Brain microvascular endothelial cell (primary cell): ENCODE measurements around the gene ZXDC.

Experiments
- DNase-seq: peaks from one replicate; pipeline ENCODE4 v3.0.0-alpha.2; 2020
- H3K27ac ChIP-seq: fragments of 250-450 bp; sonication (Bioruptor Pico); 2 replicates; pipeline ENCODE4 v1.5.1; 2020; ENCODE audit warnings: mild to moderate bottlenecking, moderate library complexity
- H3K27me3 ChIP-seq: fragments of 250-450 bp; sonication (Bioruptor Pico); replicated peaks from 2 replicates; pipeline ENCODE4 v1.5.1; 2020; ENCODE audit warnings: mild to moderate bottlenecking
- H3K36me3 ChIP-seq: fragments of 250-450 bp; sonication (Bioruptor Pico); replicated peaks from 2 replicates; pipeline ENCODE4 v1.5.1; 2020; ENCODE audit warnings: mild to moderate bottlenecking
- H3K4me3 ChIP-seq: 2 replicates; pipeline ENCODE4 v1.5.1; 2011; ENCODE audit warnings: low read depth, mild to moderate bottlenecking, control low read depth, low read length, moderate library complexity
- CTCF ChIP-seq: IDR thresholded peaks from 2 replicates; pipeline ENCODE4 v1.5.1; 2011; ENCODE audit warnings: low read depth, mild to moderate bottlenecking, moderate library complexity, low read length, control low read depth, inconsistent platforms; ENCODE audit errors: missing control alignments
- in situ Hi-C: cut with HindIII; loops from 2 replicates; pipeline ENCODE4 v1.10.0; 2017; ENCODE audit warnings: low sequenced_read_pairs, low pct_ligation_motif_present

ZXDC gene

DNA sequence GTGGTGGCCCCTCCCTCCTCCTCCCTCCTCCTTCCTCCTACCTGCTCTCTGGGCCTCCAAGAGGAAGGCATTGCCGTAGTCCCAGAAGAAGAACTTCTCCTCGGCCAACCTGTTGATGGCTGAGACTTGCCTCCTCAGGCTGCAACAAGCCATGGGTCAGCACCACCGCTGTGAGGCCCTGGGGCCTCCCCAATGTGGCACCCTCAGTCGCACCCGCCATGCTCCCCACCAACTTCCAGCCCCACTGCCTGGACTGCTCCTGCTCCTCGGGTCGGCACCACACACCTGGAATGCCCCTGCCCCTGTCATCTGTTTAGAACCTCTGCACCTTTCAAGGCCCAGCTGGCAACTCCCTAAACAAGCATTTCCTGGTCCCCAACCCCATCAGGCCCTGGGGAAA is 24.3 kb upstream of the ZXDC start:
- H3K4me3 ChIP-seq: no peak overlapping the region
- in situ Hi-C loops: no loop called here
- H3K36me3 ChIP-seq: no peaks in the 10 kb centered on the region
- TF ChIP-seq CTCF: no peak
- no peaks in the 10 kb centered on the region for H3K27me3 ChIP-seq
- no peak for DNase-seq
- no peak overlapping the region for H3K27ac ChIP-seq

- no peak overlapping the region for H3K4me3 ChIP-seq
- no peak for DNase-seq
- TF ChIP-seq CTCF: no peak
- no peaks in the 10 kb centered on the region for H3K36me3 ChIP-seq
- H3K27me3 ChIP-seq: no peaks in the 10 kb centered on the region
- H3K27ac ChIP-seq: no peak overlapping the region
- in situ Hi-C loops: no loop called here
Measured at GRCh38 chr3:126499401-126499800, 23.7 kb upstream of the ZXDC start.

- Histone ChIP-seq H3K27ac (no peak overlapping the region), H3K4me3 (no peak overlapping the region), H3K36me3 (no peaks in the 10 kb centered on the region), H3K27me3 (no peaks in the 10 kb centered on the region)
- DNase-seq: no peak
- in situ Hi-C loops: no loop called here
- TF ChIP-seq CTCF: no peak
Measured at GRCh38 chr3:126498929-126499328, 23.2 kb upstream of the ZXDC start.

DNA sequence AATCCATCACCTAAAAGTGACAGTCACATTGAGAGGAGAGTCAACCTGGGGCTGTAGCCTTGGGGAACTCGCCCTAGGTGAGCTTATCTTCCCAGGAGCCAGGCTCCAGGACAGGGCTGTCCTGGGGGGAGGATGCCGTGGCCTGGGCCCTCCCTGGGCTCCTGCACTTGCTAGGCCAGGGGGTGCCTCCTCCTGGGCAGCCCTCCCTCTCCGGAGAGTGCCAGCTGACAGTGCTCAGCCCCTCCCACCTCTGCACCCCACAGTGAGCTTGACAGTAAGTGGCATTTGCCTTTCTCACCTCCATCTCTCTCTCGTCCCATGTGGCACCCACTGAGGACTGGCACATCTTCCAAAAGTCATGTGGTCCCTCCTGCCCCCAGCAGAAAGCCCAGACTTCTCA is 22.8 kb upstream of the ZXDC start:
- in situ Hi-C loops: no loop called here
- no peak for TF ChIP-seq CTCF
- no peaks in the 10 kb centered on the region for H3K36me3 ChIP-seq
- no peak overlapping the region for H3K27ac ChIP-seq
- no peaks in the 10 kb centered on the region for H3K27me3 ChIP-seq
- H3K4me3 ChIP-seq: no peak overlapping the region
- no peak for DNase-seq

- DNase-seq: no peak
- TF ChIP-seq CTCF: no peak
- Histone ChIP-seq H3K27me3 (no peaks in the 10 kb centered on the region), H3K4me3 (no peak overlapping the region), H3K36me3 (no peaks in the 10 kb centered on the region), H3K27ac (no peak overlapping the region)
- in situ Hi-C loops: no loop called here
Measured at GRCh38 chr3:126497956-126498355, 22.3 kb upstream of the ZXDC start.
